Pericardium fibroblast (primary cell): ENCODE measurements around the gene NUB1. TPM values are rescaled to one million over a fixed set of nuclear protein-coding genes. Genes with fewer than 3 reads are reported as not detected.

Experiments used
- total RNA-seq: library from RNA; depleted of rRNA; stranded (reverse); fragments of >200 nt; gene quantifications from 2 replicates; pipeline ENCODE4 v1.2.3, GENCODE V29; 2015

Gene NUB1, protein sequence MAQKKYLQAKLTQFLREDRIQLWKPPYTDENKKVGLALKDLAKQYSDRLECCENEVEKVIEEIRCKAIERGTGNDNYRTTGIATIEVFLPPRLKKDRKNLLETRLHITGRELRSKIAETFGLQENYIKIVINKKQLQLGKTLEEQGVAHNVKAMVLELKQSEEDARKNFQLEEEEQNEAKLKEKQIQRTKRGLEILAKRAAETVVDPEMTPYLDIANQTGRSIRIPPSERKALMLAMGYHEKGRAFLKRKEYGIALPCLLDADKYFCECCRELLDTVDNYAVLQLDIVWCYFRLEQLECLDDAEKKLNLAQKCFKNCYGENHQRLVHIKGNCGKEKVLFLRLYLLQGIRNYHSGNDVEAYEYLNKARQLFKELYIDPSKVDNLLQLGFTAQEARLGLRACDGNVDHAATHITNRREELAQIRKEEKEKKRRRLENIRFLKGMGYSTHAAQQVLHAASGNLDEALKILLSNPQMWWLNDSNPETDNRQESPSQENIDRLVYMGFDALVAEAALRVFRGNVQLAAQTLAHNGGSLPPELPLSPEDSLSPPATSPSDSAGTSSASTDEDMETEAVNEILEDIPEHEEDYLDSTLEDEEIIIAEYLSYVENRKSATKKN
- 30.7 TPM in 2 replicates for total RNA-seq

DNA sequence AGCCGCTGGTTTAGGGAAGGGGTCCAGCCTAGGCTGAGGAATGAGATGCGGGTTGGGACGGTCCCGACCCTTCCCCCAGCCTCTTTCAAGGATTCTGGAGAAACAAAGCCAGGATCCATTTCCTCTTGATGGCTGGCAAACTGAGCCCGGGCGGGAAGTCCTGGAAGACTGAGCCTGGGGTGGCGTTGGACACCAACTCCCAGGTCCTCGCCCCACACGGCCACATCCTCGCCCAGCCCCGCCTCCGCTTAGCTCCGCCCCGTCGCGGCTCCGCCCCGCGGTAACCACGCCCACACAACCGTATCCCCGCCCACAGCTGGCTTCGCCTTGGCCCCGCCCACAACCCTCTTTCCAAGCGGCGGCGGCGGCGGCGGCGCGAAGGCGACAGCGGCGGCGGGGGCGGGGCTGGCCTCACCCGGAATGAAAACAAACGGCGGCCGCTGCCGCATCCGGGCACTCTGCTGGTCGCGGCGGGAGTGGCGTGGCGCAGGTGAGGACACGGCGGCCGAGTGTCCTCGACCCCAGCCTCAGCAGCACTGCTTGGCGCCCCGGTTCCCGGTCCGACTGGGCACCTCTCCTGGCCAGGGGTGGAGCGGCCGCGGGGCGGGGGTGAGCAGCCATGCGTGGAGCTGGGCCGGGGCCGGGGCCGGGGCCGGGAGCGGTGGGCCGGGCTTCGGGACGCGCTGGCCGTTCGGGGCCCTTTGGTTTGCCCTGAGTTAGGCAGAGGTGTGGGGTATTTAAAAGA, at the start of gene NUB1:
Gene NUB1 (plus strand): TSS at position 456 of the 745 bp plus-strand sequence. CDS start 3,538 bp downstream, outside the sequence.

DNA sequence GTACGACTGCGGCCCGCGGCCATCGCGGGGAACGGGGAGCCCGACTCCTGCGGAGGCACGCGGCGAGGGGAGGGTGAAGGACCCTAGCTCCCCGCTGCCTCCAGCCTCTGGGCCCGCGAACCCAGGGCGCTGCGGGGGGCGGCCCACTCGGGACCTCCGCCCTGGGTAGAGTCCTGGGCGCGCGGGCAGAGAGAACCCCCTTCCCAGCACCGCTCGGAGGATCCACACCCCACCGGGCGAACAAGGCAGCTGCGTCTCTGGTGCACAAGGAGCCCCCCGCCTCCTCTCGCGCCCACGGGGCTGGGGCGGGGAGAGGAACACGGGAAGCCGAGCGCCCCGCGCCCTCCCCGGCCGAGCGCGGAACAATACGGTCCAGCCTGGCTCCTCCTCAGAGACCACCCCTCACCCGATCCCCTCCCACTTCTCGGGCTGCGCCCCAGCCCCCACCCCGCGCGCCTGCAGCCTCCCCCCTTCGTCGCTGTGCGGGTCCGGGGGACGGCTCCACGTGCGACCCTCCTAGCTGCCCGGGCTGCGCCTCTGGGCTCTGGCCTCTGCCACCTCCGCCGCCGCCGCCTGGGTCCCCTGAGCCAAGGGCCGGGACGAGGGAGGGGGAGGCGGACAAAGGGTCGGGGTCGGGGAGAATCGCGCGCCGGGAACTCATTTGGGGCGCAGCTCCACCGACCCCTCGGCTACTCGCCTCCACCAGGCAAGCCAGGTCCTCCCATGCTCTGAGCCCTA, 68.2 kb downstream of the NUB1 start, which contains the start of gene WDR86:
Gene WDR86 (minus strand): TSS at position 372 of the 738 bp plus-strand sequence. CDS start 449 bp downstream, outside the sequence.

Other genes with a start within 250 kb of the NUB1 start
- gene GBX1, start 174.1 kb upstream of the NUB1 start, total RNA-seq: not detected in 2 replicates
- gene ASB10, start 154.6 kb upstream of the NUB1 start, total RNA-seq: not detected in 2 replicates
- not detected in 2 replicates for gene H2BK1, start 131.3 kb upstream of the NUB1 start, total RNA-seq
- gene ABCF2, start 114.6 kb upstream of the NUB1 start, total RNA-seq: 34.2 and 43.7 TPM in 2 replicates
- 56.2 and 89.6 TPM in 2 replicates for gene CHPF2, start 109.3 kb upstream of the NUB1 start, total RNA-seq
- gene SMARCD3, start 93.1 kb upstream of the NUB1 start, total RNA-seq: 58.6 and 67.7 TPM in 2 replicates
- 2.3 and 7.6 TPM in 2 replicates for gene WDR86, start 68.2 kb downstream of the NUB1 start, total RNA-seq
- under 0.01 TPM in 1 of 2 replicates, not detected in the other for gene CRYGN, start 98.3 kb downstream of the NUB1 start, total RNA-seq
- gene RHEB, start 178.1 kb downstream of the NUB1 start, total RNA-seq: 46.1 and 84.6 TPM in 2 replicates